DMS53 (cell line): ENCODE results near the gene MAST4.

Experiments
- DNase-seq: peaks from one replicate; lab custom pipeline; 2025; lab: John Stamatoyannopoulos, UW

MAST4 gene

GRCh38 chr5:66906021-66906420 is 309.8 kb downstream of the MAST4 start:
- DNase-seq: no peak

- DNase-seq: no peak
Observed at GRCh38 chr5:66908230-66908629, 312.0 kb downstream of the MAST4 start.

- DNase-seq: no peak
Observed at GRCh38 chr5:66909364-66909763, 313.2 kb downstream of the MAST4 start.

GRCh38 chr5:66912787-66913186 is 316.6 kb downstream of the MAST4 start:
- DNase-seq: no peak

- no peak for DNase-seq
Observed at GRCh38 chr5:66915531-66915930, 319.3 kb downstream of the MAST4 start.

GRCh38 chr5:66922881-66923280 is 326.7 kb downstream of the MAST4 start:
- no peak for DNase-seq

- DNase-seq: no peak
Observed at GRCh38 chr5:66923457-66923856, 327.3 kb downstream of the MAST4 start.

GRCh38 chr5:66923922-66924321 is 327.7 kb downstream of the MAST4 start:
- peak; percentile 12 for DNase-seq

GRCh38 chr5:66927140-66927539 is 330.9 kb downstream of the MAST4 start:
- DNase-seq: peak; percentile 3

- DNase-seq: no peak
Observed at GRCh38 chr5:66929281-66929680, 333.1 kb downstream of the MAST4 start.

GRCh38 chr5:66929995-66930394 is 333.8 kb downstream of the MAST4 start:
- DNase-seq: no peak

- no peak for DNase-seq
Observed at GRCh38 chr5:66931651-66932050, 335.5 kb downstream of the MAST4 start.

- DNase-seq: no peak
Observed at GRCh38 chr5:66932457-66932856, 336.3 kb downstream of the MAST4 start.

GRCh38 chr5:66933066-66933465 is 336.9 kb downstream of the MAST4 start:
- DNase-seq: no peak

GRCh38 chr5:66939094-66939493 is 342.9 kb downstream of the MAST4 start:
- DNase-seq: no peak

- peak; percentile 75 for DNase-seq
Observed at GRCh38 chr5:66945389-66946349, 349.5 kb downstream of the MAST4 start.

- DNase-seq: no peak
Observed at GRCh38 chr5:66947458-66947857, 351.3 kb downstream of the MAST4 start.

- DNase-seq: no peak
Observed at GRCh38 chr5:66949066-66949465, 352.9 kb downstream of the MAST4 start.

GRCh38 chr5:66952153-66952552 is 356.0 kb downstream of the MAST4 start:
- no peak for DNase-seq

- DNase-seq: no peak
Observed at GRCh38 chr5:66956439-66956838, 360.2 kb downstream of the MAST4 start.

GRCh38 chr5:66958201-66958979 is 362.2 kb downstream of the MAST4 start:
- DNase-seq: no peak

GRCh38 chr5:66958980-66959641 is 362.9 kb downstream of the MAST4 start:
- DNase-seq: peak; percentile 65
